Thyroid gland (tissue), 4 donors: ENCODE data around the gene DRAM1.

Experiments
- CTCF ChIP-seq, 6 experiments: fragments of 200-600 bp in 3 of 6; fragments of 450-650 bp in 3 of 6; sonication (generic) in 3 of 6; IDR thresholded peaks; one replicate each; pipeline ENCODE4 v1.5.1; 2016 to 2019; ENCODE audit warnings: antibody characterized with exemption in 6 of 6, mild to moderate bottlenecking in 2 of 6, inconsistent platforms in 1 of 6, moderate library complexity in 1 of 6
- POLR2A ChIP-seq, 2 donors: fragments of 450-650 bp; IDR thresholded peaks; one replicate each; pipeline ENCODE4 v1.6.1; 2017; ENCODE audit warnings: antibody characterized with exemption in 2 of 2, mild to moderate bottlenecking in 2 of 2, moderate library complexity in 1 of 2

GRCh38 chr12:101902641-101903040, 25.3 kb downstream of the DRAM1 start:
- TF ChIP-seq POLR2A (IDR thresholded peaks at IDR 0.05) (no peak), CTCF (IDR thresholded peaks at IDR 0.05) (no peak)
